GM23338 (cell line): ENCODE data around the gene CTCFL. TPM values are rescaled to one million over a fixed set of nuclear protein-coding genes. Genes with fewer than 3 reads are reported as not detected.

Experiments
- ATAC-seq: fragments of 200-7000 bp; cut with Tn5 transposase; 3 replicates; pipeline ENCODE4 v1.9.1; 2020
- DNase-seq: peaks from one replicate; pipeline ENCODE4 v3.0.0-alpha.2; 2015; ENCODE audit warnings: low spot score
- H2AFZ ChIP-seq: fragments of 200-600 bp; sonication (generic); 2 replicates; pipeline ENCODE4 v1.8.0; 2016; ENCODE audit warnings: antibody characterized with exemption, mild to moderate bottlenecking, moderate library complexity
- H3F3A ChIP-seq: fragments of 200-600 bp; sonication (generic); replicated peaks from 2 replicates; pipeline ENCODE4 v1.8.0; 2017; ENCODE audit warnings: antibody characterized with exemption, mixed run types, low read depth
- H3K27ac ChIP-seq: fragments of 200-600 bp; sonication (generic); 2 replicates; pipeline ENCODE4 v1.6.1; 2016; ENCODE audit warnings: low read depth
- H3K27me3 ChIP-seq: fragments of 200-600 bp; sonication (generic); 2 replicates; pipeline ENCODE4 v1.8.0; 2016; ENCODE audit warnings: mild to moderate bottlenecking, mixed run types, moderate library complexity; ENCODE audit not compliant: insufficient read depth
- H3K36me3 ChIP-seq: fragments of 200-600 bp; sonication (generic); 2 replicates; pipeline ENCODE4 v1.8.0; 2016; ENCODE audit warnings: mild to moderate bottlenecking; ENCODE audit not compliant: insufficient read depth
- H3K4me1 ChIP-seq: fragments of 200-600 bp; sonication (generic); 2 replicates; pipeline ENCODE4 v1.8.0; 2016; ENCODE audit warnings: mild to moderate bottlenecking, moderate library complexity; ENCODE audit not compliant: insufficient read depth
- H3K4me2 ChIP-seq: fragments of 200-600 bp; sonication (generic); 2 replicates; pipeline ENCODE4 v1.7.1; 2017; ENCODE audit warnings: mixed run types
- H3K4me3 ChIP-seq: fragments of 200-600 bp; sonication (generic); 2 replicates; pipeline ENCODE4 v1.6.1; 2016; ENCODE audit warnings: mixed run types
- H3K79me2 ChIP-seq: fragments of 200-600 bp; sonication (generic); replicated peaks from 2 replicates; pipeline ENCODE4 v1.8.0; 2017; ENCODE audit warnings: mild to moderate bottlenecking; ENCODE audit not compliant: insufficient read depth
- H3K9me2 ChIP-seq: fragments of 200-600 bp; sonication (generic); 2 replicates; pipeline ENCODE4 v1.8.0; 2017; ENCODE audit not compliant: insufficient read depth
- H4K20me1 ChIP-seq: fragments of 200-600 bp; sonication (generic); replicated peaks from 2 replicates; pipeline ENCODE4 v1.8.0; 2017; ENCODE audit warnings: mild to moderate bottlenecking; ENCODE audit not compliant: insufficient read depth
- H3K27ac Mint-ChIP-seq: 2 replicates; pipeline ENCODE4 v1.8.0; 2020; ENCODE audit warnings: inconsistent platforms, mild to moderate bottlenecking, moderate library complexity, mixed read lengths
- H3K27me3 Mint-ChIP-seq: 3 replicates; pipeline ENCODE4 v1.8.0; 2022; ENCODE audit warnings: low read depth, mild to moderate bottlenecking, moderate library complexity, mixed read lengths, inconsistent platforms; ENCODE audit not compliant: insufficient read depth, poor library complexity
- H3K36me3 Mint-ChIP-seq: 3 replicates; pipeline ENCODE4 v1.8.0; 2021; ENCODE audit warnings: low read depth, mild to moderate bottlenecking, inconsistent platforms, moderate library complexity, mixed read lengths
- H3K4me1 Mint-ChIP-seq: 3 replicates; pipeline ENCODE4 v1.8.0; 2020; ENCODE audit warnings: mild to moderate bottlenecking, inconsistent platforms, mixed read lengths
- H3K4me3 Mint-ChIP-seq: 3 replicates; pipeline ENCODE4 v1.8.0; 2021; ENCODE audit warnings: moderate library complexity, mild to moderate bottlenecking, inconsistent platforms, mixed read lengths
- H3K9me3 Mint-ChIP-seq: 3 replicates; pipeline ENCODE4 v1.8.0; 2020; ENCODE audit warnings: moderate library complexity, mild to moderate bottlenecking, inconsistent platforms, mixed read lengths
- CREB1 ChIP-seq: fragments of 250-450 bp; sonication (Bioruptor Pico); IDR thresholded peaks from 2 replicates; pipeline ENCODE4 v1.5.0; 2020; ENCODE audit warnings: low read depth, mild to moderate bottlenecking, moderate library complexity
- CTCF ChIP-seq, 2 experiments: fragments of 200-600 bp in 1 of 2; sonication (generic) in 1 of 2; conservative IDR thresholded peaks; 2 replicates each; pipeline versions ENCODE4 v1.5.1 to v1.6.1; 2016 to 2017; ENCODE audit warnings: antibody characterized with exemption in 2 of 2, low read depth in 2 of 2, mild to moderate bottlenecking in 2 of 2, moderate library complexity in 1 of 2
- ETS1 ChIP-seq: IDR thresholded peaks from 2 replicates; pipeline ENCODE4 v1.6.1; 2016; ENCODE audit warnings: antibody characterized with exemption
- EZH2 ChIP-seq: fragments of 200-600 bp; sonication (generic); IDR thresholded peaks from one replicate; pipeline ENCODE4 v1.8.0; 2017; ENCODE audit warnings: antibody characterized with exemption, mild to moderate bottlenecking, low read depth; ENCODE audit not compliant: unreplicated experiment
- EZH2phosphoT487 ChIP-seq: fragments of 200-600 bp; sonication (generic); IDR thresholded peaks from one replicate; pipeline ENCODE4 v1.8.1; 2018; ENCODE audit warnings: antibody characterized with exemption; ENCODE audit not compliant: unreplicated experiment
- JUNB ChIP-seq: IDR thresholded peaks from one replicate; pipeline ENCODE4 v1.6.1; 2016; ENCODE audit warnings: antibody characterized with exemption; ENCODE audit not compliant: unreplicated experiment
- NANOG ChIP-seq: IDR thresholded peaks from 2 replicates; pipeline ENCODE4 v1.6.1; 2016; ENCODE audit warnings: antibody characterized with exemption, borderline replicate concordance
- POLR2AphosphoS5 ChIP-seq: IDR thresholded peaks from 2 replicates; pipeline ENCODE4 v1.6.1; 2016; ENCODE audit warnings: antibody characterized with exemption, low read depth
- REST ChIP-seq: IDR thresholded peaks from one replicate; pipeline ENCODE4 v1.6.1; 2018; ENCODE audit warnings: antibody characterized with exemption; ENCODE audit not compliant: unreplicated experiment
- STAT1 ChIP-seq: IDR thresholded peaks from one replicate; pipeline ENCODE4 v1.6.1; 2016; ENCODE audit warnings: antibody characterized with exemption; ENCODE audit not compliant: unreplicated experiment
- ZNF114 ChIP-seq: fragments of 250-450 bp; sonication (Bioruptor Pico); IDR thresholded peaks from 2 replicates; pipeline ENCODE4 v1.5.0; 2020; ENCODE audit warnings: mild to moderate bottlenecking, moderate library complexity
- ZNF331 ChIP-seq: fragments of 250-450 bp; sonication (Bioruptor Pico); IDR thresholded peaks from 2 replicates; pipeline ENCODE4 v1.5.0; 2020; ENCODE audit warnings: low read depth, mild to moderate bottlenecking, moderate library complexity
- ZNF462 ChIP-seq: fragments of 250-450 bp; sonication (Bioruptor Pico); IDR thresholded peaks from 2 replicates; pipeline ENCODE4 v1.5.0; 2020; ENCODE audit warnings: mild to moderate bottlenecking, moderate library complexity
- polyA plus RNA-seq: library from polyadenylated mRNA; unstranded; fragments of >200 nt; fragmentation: Nextera tagmentation; extraction: Ambion mirVana; gene quantifications from 2 replicates; pipeline ENCODE4 v1.2.1, GENCODE V29; 2016
- total RNA-seq: library from RNA; depleted of rRNA; stranded (reverse); fragments of >200 nt; shearing (Covaris generic); gene quantifications from 2 replicates; pipeline ENCODE4 v1.2.3, GENCODE V29; 2014

The CTCFL gene
- total and polyA plus RNA-seq, 2 experiments from 2014 or later: 0.55 to 1.4 TPM

GRCh38 chr20:57553376-57554018 lies 28.6 kb upstream of the CTCFL start:
- Histone ChIP-seq H3K9me2 (no peaks in the 10 kb centered on the region), H3F3A (no peaks in the 10 kb centered on the region), H3K4me1 (no peaks in the 10 kb centered on the region), H3K79me2 (no peaks in the 10 kb centered on the region), H3K4me3 (no peak overlapping the region), H4K20me1 (no peaks in the 10 kb centered on the region), H2AFZ (no peak overlapping the region), H3K36me3 (no peaks in the 10 kb centered on the region), H3K27ac (no peak overlapping the region), H3K4me2 (no peak overlapping the region), H3K27me3 (no peaks in the 10 kb centered on the region)
- no peak for DNase-seq
- no peak overlapping the region for H3K27ac Mint-ChIP-seq
- no peak for TF ChIP-seq ZNF462 (CRISPR knock-in tag)
- no peak for TF ChIP-seq EZH2
- no peak for TF ChIP-seq EZH2phosphoT487
- TF ChIP-seq ZNF114 (CRISPR knock-in tag): no peak
- no peak for TF ChIP-seq CTCF (conservative IDR thresholded peaks at IDR 0.05; ENCODE audit: low read depth in 2 of 2)
- no peak for TF ChIP-seq POLR2AphosphoS5
- TF ChIP-seq NANOG: no peak
- TF ChIP-seq ETS1: no peak
- no peak for TF ChIP-seq ZNF331 (CRISPR knock-in tag)
- no peak for TF ChIP-seq CREB1 (CRISPR knock-in tag)
- TF ChIP-seq REST: no peak
- no peak for TF ChIP-seq STAT1
- no peak for TF ChIP-seq JUNB
- no peak overlapping the region for H3K4me3 Mint-ChIP-seq
- H3K27me3 Mint-ChIP-seq: peaks cover under 1% of the 10 kb centered on the region
- H3K36me3 Mint-ChIP-seq: no peaks in the 10 kb centered on the region
- H3K4me1 Mint-ChIP-seq: peaks cover 10% of the 10 kb centered on the region
- H3K9me3 Mint-ChIP-seq: no peaks in the 10 kb centered on the region
- no peak for ATAC-seq
